Skeletal muscle satellite cell (primary cell): Measurements from ENCODE around the gene STK10.
"Not testable (repeated sequence)": the region's sequence is repeated elsewhere in the genome, so short reads cannot be mapped to it uniquely, and the experiment has no call there.

Experiments used
- H3K27me3 ChIP-seq: 2 replicates; pipeline ENCODE4 v1.7.0; 2013; ENCODE audit warnings: low read length; ENCODE audit not compliant: control insufficient read depth, insufficient read depth
- H3K36me3 ChIP-seq: 2 replicates; pipeline ENCODE4 v1.7.0; 2013; ENCODE audit warnings: mild to moderate bottlenecking, control low read depth, low read length; ENCODE audit not compliant: insufficient read depth
- H3K4me1 ChIP-seq: 2 replicates; pipeline ENCODE4 v1.7.0; 2013; ENCODE audit warnings: low read length; ENCODE audit not compliant: control insufficient read depth, insufficient read depth
- H3K4me2 ChIP-seq: 2 replicates; pipeline ENCODE4 v1.7.0; 2013; ENCODE audit warnings: mild to moderate bottlenecking, low read length
- H3K4me3 ChIP-seq: 2 replicates; pipeline ENCODE4 v1.7.0; 2013; ENCODE audit warnings: low read length
- H3K9ac ChIP-seq: 2 replicates; pipeline ENCODE4 v1.7.0; 2013; ENCODE audit warnings: mild to moderate bottlenecking, low read depth, low read length, moderate library complexity
- H3K9me3 ChIP-seq: replicated peaks from 2 replicates; pipeline ENCODE4 v1.7.0; 2013; ENCODE audit warnings: mild to moderate bottlenecking, control low read depth, low read length

STK10 gene

DNA sequence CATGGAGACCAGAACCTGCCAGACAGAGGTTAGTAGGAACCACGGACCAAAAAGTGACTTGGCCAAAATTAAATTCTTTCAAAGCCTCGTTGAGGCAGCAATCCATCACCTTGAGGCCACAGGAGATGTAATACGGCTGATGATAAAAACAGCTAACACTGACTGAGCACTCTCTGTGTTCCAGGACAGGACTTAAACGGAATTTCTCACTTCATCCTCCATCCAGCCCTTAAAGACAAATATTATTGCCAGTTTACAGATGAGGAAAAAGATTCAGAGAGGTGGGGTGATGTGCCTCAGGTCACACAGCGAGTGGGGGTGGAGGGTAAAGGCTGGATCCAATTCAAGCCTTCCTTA lies 25.1 kb downstream of the STK10 start:
- H3K9ac ChIP-seq, result no peak overlapping the region
- no peaks in the 10 kb centered on the region for H3K36me3 ChIP-seq
- H3K4me1 ChIP-seq, result peaks cover 15% of the 10 kb centered on the region

DNA sequence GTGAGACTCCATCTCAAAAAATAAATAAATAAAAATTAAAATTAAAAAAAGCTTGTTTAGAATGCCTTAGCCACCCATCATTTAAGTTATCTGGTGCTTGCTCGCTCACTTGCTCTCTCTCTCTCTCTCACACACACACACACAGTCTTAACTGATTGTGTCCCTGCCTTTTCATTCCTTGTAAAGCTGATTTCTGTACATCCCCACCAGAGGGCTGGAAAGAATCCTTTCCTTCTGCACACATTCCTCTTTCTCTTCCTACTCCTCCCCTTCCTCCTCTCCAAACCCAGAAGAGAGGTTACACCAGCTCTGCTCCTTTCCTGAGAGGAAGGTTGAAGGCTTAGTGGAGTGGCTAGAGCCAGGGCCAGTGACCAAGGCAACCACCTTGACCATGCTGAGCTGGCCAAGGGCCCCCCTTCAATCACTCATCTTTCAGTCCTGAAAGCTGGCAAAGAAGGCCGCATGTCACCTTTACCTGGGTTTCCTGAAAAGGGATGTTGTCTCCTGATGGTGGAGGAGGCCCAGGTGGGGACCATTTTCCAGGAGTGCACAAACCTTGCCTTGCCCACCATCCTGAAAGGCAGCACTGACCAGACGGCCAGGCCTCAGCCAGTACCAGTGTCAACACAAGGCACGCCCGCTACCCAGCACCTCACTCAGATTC lies 25.6 kb downstream of the STK10 start:
- Histone ChIP-seq H3K27me3 (no peaks in the 10 kb centered on the region), H3K4me3 (no peak overlapping the region), H3K9ac (no peak overlapping the region), H3K36me3 (no peaks in the 10 kb centered on the region), H3K4me1 (peaks cover 15% of the 10 kb centered on the region), H3K4me2 (no peak overlapping the region), H3K9me3 (no peaks in the 10 kb centered on the region)

More for the DNA sequence above, 25.1 kb downstream of the STK10 start:
- Histone ChIP-seq H3K27me3 (no peaks in the 10 kb centered on the region), H3K4me2 (no peak overlapping the region), H3K9me3 (no peaks in the 10 kb centered on the region), H3K4me3 (no peak overlapping the region)

DNA sequence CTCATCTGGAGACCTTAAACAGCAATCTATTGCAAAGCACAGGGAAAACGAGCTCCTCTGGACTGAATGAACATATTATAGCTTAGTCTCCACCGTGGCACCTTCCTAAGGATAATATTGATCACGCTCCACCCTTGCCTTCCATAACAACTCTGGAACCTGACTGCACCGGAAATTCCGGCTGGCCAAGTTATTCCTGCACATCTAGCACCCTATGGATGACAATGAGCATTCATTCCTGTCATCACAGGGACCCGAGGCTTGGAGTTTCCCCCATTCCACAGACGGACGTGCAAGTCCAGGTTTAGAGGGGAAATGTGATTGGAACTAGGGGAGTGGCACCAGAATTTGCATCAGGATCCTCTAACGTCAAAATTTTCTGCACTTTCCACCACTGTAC lies 27.5 kb downstream of the STK10 start:
- H3K9me3 ChIP-seq, result no peaks in the 10 kb centered on the region
- H3K27me3 ChIP-seq, result no peaks in the 10 kb centered on the region
- H3K4me2 ChIP-seq, result no peak overlapping the region
- H3K4me3 ChIP-seq, result no peak overlapping the region
- H3K36me3 ChIP-seq, result no peaks in the 10 kb centered on the region
- H3K9ac ChIP-seq, result no peak overlapping the region
- H3K4me1 ChIP-seq, result peaks cover 15% of the 10 kb centered on the region

DNA sequence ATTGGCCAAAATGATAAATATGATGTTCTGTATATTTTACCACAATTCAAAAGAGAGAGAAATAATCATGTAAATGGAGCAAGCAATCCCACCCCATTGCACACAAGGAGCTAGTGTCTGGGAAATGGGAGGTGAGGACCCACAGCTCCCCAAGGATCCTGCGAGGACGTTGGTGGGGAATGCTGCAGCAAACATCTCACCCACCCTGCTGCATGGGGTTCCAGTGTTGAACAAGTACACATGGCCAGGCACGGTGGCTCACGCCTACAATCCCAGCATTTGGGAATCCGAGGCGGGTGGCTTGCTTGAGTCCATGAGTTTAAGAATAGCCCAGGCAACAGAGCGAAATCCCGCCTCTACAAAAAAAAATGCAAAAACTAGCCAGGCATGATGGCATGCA lies 29.0 kb downstream of the STK10 start:
- no peak overlapping the region for H3K4me3 ChIP-seq
- H3K36me3 ChIP-seq, result peaks cover 2% of the 10 kb centered on the region
- H3K4me2 ChIP-seq, result no peak overlapping the region
- H3K9ac ChIP-seq, result no peak overlapping the region
- H3K4me1 ChIP-seq, result peaks cover 4% of the 10 kb centered on the region
- H3K27me3 ChIP-seq, result no peaks in the 10 kb centered on the region
- no peaks in the 10 kb centered on the region for H3K9me3 ChIP-seq

DNA sequence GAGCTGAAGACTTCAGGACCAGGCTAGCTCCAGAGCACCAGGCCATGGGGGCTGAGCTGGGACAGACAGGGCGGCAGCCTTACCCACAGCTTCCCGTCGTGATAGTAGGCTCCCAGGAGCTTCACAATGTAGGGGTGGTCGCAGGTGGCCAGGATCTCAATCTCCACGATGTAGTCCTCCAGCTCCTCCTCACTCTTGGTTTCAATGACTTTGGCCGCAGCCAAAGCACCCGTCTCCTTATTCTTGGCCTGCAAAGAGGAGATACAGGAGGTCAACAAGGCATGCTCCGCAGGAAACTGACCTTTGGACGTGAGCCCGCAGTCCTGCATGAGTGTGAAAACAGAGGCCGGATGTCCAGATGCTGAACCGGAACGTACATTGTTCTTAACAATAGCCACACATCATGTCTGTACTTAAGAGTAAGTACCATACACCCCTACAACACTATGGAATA lies 31.5 kb downstream of the STK10 start:
- Histone ChIP-seq H3K9ac (no peak overlapping the region), H3K4me1 (no peaks in the 10 kb centered on the region), H3K36me3 (peaks cover 14% of the 10 kb centered on the region)

DNA sequence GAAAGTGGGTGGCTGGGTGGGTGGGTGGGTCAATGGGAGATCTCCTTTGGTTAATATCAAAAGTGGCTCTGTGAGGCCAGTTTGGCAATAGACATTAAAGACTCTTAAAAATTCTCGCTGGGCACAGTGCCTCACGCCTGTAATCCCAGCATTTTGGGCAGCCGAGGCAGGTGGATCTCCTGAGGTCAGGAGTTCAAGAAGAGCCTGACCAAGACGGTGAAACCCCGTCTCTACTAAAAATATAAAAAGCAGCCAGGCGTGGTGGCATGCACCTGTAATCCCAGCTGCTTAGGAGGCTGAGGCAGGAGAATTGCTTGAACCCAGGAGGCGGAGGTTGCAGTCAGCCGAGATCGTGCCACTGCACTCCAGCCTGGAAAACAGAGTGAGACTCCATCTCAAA lies 32.9 kb downstream of the STK10 start:
- not testable (repeated sequence) for H3K4me3 ChIP-seq, H3K9me3 ChIP-seq, H3K27me3 ChIP-seq, H3K4me2 ChIP-seq, H3K9ac ChIP-seq, H3K4me1 ChIP-seq
- peaks cover 15% of the 10 kb centered on the region for H3K36me3 ChIP-seq

More for the DNA sequence above, 31.5 kb downstream of the STK10 start:
- Histone ChIP-seq H3K4me3 (no peak overlapping the region), H3K4me2 (no peak overlapping the region), H3K9me3 (no peaks in the 10 kb centered on the region), H3K27me3 (no peaks in the 10 kb centered on the region)

DNA sequence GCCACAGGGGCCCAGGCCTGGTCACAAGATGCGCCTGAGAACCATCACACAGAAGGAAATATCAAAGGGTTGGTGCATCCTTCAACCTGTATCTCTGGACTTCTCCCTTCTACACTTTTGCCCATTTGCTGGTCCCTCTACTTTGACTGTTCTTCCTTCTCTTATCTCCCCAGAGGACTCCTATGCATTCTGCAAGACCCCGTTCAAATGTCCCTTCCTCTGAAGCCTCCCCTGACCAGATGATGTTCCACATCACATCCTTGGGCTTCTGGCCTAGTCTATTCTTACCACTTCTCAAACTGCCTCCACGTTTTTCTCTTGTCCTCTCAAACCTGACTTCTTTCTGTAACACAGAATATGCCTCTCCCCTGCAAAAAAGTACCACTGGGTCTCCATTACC lies 34.3 kb downstream of the STK10 start:
- H3K4me2 ChIP-seq, result no peak overlapping the region
- H3K9ac ChIP-seq, result no peak overlapping the region
- no peaks in the 10 kb centered on the region for H3K4me1 ChIP-seq
- no peaks in the 10 kb centered on the region for H3K27me3 ChIP-seq
- no peak overlapping the region for H3K4me3 ChIP-seq
- H3K9me3 ChIP-seq, result no peaks in the 10 kb centered on the region
- peaks cover 16% of the 10 kb centered on the region for H3K36me3 ChIP-seq

DNA sequence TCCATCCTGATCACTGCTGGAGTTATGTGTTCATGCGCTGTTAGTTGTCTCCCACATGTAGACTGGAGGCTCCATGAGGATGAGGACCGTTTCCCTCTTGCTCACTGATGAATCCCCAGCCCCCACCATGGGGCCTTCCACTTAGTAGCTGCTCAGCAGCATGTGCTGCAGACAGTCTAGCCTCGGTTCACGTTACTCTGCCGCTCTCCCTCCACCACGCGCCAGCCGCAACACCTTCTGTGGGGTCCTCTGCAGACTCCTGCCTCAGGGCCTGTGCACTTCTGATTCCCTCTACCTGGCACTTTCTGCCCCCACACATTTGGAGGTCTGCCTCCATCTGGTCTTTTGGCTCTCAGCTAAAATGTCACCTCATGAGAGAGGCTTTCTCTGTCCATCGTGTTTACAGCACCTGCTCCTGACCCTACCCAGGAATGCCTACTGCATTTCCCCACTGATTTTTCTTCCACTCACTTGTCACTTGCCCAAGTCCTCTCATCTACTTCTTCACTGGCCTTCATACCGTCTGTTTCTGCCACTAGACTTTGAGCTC lies 36.3 kb downstream of the STK10 start:
- Histone ChIP-seq H3K36me3 (peaks cover 19% of the 10 kb centered on the region), H3K9ac (no peak overlapping the region), H3K4me2 (no peak overlapping the region), H3K27me3 (no peaks in the 10 kb centered on the region), H3K9me3 (no peaks in the 10 kb centered on the region), H3K4me3 (no peak overlapping the region), H3K4me1 (no peaks in the 10 kb centered on the region)

DNA sequence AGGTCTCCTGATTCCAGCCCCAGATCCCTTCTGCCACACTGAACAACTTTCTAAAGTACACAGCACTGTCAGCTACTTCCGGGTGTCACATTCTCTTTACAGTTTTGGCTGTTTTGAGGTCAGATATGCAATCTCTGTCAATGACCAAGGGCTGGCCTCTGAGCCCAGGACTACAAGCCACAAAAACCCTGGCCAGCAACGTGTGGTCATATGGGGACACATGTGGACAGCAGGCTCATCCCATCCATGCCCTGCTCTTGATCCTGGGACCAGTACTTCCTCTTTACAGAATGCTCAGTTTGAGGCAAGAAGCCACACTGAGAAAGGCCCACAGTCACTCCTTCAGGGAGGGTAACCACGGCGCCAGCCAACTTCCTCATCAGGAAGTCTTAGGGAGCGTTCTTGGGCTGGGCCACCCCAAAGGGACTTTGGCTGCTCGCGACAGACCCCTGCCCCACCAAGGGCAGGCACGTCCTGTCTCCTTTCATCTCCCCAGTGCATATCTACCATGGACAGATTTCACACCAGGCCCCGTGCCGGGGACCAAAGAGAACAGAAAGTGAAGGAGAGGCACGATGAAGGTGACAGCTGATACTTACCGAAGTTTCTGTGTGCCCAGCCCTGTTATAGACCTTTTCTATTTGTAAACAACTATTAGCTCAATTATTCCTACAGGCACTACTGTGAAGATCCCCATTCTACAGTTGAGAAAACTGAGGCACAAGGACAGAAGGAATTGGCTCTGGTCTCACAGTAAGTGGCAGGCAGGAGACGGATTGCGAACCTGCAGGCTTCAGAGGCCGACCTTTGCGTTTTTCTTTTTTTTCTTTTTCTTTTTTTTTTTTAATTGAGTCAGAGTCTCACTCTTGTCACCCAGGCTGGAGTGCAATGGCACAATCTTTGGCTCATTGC lies 37.3 kb downstream of the STK10 start:
- Histone ChIP-seq H3K27me3 (no peaks in the 10 kb centered on the region), H3K4me3 (no peak overlapping the region), H3K4me1 (no peaks in the 10 kb centered on the region), H3K9ac (no peak overlapping the region), H3K4me2 (no peak overlapping the region), H3K9me3 (no peaks in the 10 kb centered on the region), H3K36me3 (peaks cover 19% of the 10 kb centered on the region)

DNA sequence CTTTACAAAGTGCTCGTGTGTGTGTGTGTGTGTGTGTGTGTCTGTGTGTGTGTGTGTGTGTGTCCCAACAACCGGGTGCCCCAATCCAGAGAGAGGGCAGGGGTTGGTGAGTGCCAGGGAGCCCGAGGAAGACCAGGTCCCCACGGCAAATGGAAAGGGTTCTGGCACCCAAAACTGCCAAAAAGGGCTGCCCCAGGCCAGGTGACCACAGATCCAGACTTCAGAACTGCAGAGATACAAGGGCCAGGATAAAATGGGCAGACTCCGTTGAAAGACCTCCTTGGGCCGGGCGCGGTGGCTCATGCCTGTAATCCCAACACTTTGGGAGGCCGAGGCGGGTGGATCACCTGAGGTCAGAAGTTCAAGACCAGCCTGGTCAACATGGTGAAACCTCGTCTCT lies 38.5 kb downstream of the STK10 start:
- H3K9me3 ChIP-seq, H3K4me3 ChIP-seq, H3K4me1 ChIP-seq, H3K4me2 ChIP-seq, H3K9ac ChIP-seq, H3K27me3 ChIP-seq: not testable (repeated sequence)
- peaks cover 19% of the 10 kb centered on the region for H3K36me3 ChIP-seq

DNA sequence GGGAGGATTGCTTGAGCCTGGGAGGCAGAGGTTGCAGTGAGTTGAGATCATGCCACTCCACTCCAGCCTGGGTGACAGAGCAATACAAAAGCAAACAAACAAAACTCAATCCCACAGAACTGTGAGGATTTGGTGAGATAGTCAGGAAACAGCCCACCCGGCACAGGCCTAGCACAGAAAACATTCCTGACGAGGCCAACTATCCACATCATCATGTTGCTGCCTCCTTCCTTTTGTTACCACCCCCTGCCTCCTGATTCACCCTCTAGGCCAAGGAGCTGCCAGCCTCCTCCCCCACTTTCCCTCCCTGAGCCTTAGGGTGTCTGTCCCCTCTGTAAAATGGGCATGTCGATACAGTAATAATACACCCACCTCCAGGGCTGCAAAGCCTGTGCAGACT lies 39.0 kb downstream of the STK10 start:
- H3K9ac ChIP-seq, result no peak overlapping the region
- H3K4me3 ChIP-seq, result no peak overlapping the region
- H3K4me1 ChIP-seq, result no peaks in the 10 kb centered on the region
- H3K9me3 ChIP-seq, result no peaks in the 10 kb centered on the region
- H3K36me3 ChIP-seq, result peaks cover 18% of the 10 kb centered on the region
- H3K27me3 ChIP-seq, result no peaks in the 10 kb centered on the region
- no peak overlapping the region for H3K4me2 ChIP-seq
